GM19238 (cell line): ENCODE data around the gene TACC3.

Source experiments
- DNase-seq: peaks from one replicate; pipeline ENCODE4 v3.0.0; 2011; ENCODE audit warnings: low spot score; ENCODE audit not compliant: insufficient read length

Gene TACC3

GRCh38 chr4:1759170-1759817 is 38.0 kb downstream of the TACC3 start:
- no peak for DNase-seq

DNA sequence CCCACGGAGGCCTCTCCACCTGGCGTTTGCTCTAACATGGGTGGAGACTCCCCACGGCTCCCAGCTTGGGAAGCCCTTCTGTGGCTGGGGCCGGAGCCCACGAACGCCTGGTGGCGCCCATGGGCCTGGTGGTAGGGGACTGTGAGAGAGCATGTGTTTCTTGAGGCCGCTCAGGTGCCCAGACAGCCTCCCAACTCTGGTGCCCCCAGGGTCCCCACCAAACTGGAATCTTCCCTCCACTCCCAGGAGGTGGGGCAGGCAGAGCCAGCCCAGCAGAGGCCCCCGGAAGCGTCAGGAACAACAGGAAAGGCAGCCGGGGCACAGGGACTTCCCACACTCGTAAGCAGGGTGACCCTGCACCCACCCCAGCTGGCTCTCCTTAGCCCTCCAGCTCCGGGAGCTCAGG is 38.5 kb downstream of the TACC3 start:
- no peak for DNase-seq

DNA sequence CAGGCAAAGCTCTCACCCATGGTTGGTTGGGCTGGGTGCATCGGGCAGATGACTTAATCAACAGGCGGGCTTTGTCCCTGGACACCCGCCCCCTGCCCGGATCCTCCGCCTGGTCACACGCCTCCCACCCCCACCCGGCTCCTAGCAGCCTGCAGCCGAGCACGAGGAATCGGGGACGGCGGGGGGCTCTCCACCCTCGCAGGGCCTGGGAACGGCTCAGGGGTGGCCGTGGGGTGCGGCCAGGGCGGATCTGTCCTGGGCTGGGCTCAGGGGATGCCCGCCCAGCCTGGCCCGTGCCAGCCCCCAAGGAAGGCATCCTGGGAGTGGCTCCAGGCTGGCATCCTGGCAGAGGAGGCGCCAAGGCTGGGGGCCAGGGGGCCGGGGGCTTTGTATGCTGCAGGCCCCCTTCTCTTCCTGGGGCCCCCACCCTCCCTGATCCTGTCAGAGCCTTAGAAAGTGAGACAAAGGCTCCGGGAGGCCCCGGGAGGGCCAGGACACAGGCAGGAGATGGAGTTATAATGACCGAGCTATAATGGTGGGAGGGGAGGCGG is 39.3 kb downstream of the TACC3 start:
- DNase-seq = no peak

DNA sequence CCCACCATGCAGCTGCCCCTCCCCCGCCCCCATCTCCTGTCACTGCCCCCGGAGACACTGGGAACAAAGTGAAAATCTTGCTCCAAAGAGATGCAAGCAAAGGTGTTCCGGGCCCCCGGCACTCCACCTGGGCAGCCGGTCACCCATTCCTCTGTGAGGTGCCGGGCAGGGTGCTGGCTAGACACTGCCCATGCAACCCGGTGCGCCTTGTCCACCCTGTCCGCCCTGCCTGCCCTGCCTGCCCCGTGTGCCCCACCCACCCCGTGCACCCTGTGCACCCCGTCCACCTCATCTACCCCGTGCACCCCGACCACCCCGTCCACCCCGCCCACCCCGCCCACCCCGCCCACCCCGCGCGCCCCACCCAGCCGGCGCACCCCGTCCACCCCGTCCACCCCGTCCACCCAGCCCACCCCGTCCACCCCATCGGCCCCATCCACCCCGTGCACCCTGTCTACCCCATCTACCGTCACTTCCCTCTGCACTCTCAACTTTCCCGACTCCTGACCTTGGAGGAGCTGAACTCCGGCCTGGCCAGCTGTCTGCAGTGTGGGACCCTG is 39.9 kb downstream of the TACC3 start:
- no peak for DNase-seq

DNA sequence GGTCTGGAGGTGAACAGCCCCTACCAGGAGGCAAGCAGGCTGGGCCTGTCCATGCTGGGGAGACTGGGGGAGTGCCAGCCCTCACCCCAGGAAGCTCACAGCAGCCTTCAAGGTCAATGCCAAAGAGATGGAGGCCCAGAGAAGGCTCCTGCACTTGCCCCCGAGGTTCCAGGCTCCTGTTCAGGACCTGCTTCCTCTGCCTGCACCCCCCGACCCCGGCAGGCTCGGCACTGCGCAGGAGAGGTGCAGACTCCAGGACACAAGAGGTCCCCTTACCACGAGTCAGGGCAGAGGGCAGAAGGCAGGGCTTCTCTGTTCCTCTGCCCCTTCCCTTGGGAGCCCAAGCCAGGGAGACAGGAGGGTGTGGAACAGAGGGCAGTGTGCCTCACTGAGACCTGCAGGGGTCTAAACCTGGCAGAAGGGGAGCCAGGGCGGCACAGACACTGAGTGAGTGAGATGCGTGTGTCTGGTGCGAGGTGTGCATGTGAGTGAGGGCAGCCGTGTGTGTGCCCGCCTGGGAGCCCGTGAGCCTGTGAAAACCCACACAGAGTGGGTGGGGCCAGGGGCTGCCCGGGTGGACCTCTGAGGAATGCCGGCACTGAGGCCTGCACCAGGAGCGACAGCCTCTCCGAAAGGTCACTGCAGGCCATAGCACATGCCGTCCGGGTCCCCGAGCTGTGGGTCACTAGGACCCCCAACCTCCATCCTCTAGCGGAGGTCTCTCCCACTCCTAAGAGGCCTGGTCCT is 41.1 kb downstream of the TACC3 start:
- DNase-seq = no peak

DNA sequence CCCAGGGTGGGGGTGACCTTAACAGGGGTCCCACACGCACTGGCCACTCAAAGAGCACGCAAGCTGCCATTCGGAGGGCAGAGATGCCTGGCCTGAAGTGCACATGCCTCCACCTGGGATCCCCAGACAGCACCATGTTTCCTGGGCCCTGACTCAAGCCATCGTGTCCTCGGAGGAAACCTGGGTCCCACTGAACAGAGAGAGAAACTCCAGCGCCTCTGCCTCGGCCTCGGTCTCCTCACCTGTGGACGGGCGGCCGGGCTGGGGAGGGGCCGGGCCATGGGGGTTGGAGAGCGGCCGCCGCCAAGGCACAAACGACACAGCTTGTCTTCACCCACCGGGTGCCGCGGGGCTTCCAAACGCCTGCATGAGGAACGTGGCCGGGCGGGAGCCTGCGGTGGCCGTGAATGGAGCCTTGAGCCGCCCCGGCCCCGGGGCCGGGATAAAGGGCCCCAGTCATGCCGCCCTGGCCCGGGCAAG is 41.8 kb downstream of the TACC3 start:
- no peak for DNase-seq

DNA sequence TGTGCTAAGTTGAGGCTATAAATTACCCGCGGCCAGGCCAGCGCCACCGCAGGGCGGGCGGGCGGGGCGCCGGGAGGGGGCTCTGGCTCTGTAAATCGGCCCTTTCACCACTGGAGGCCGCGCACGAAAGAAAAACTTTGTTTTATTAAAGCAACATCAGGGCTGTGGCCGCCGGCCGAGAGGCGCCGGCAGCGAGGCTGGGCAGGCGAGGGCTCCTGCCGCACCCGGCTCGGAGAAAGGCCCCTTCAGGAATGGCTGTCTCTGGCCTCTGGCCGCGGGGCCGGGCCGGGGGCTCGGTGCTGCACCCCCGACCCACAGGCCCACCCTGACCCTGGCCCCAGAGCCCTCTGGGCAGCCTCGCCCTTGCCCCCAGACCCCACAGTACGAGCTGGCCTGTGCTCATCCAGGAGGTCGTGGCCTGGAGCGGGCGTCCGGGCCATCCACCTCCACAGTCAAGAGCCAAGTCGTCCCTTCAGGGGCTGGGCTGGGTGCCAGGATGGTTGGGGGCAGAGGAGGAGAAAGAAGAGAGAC is 42.3 kb downstream of the TACC3 start:
- no peak for DNase-seq

DNA sequence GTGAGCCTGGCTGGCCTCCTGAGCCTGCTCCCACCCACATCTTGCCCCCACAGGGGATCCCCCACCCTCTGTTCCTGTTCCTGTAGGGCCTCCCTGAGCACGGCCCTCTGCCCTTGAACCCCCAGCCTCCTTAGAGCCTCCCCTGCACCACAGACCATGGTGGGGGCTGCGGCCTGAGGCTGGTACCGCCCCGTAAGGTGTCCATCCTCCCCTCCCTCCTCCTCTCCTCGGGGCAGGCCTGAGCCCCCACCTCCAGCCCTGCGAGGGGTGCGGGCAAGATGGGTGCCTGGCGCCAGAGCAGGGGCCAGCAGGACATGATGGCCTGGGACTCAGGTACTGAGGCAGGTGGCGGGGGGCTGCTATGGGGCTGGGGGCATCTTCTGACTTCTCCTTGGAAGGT is 43.3 kb downstream of the TACC3 start:
- no peak for DNase-seq

- no peak for DNase-seq
These were observed 44.2 kb downstream of the TACC3 start for GRCh38 chr4:1765409-1766072.

- no peak for DNase-seq
These were observed 45.1 kb downstream of the TACC3 start for GRCh38 chr4:1766106-1767060.

- DNase-seq = no peak
These were observed 45.9 kb downstream of the TACC3 start for GRCh38 chr4:1767061-1767769.

GRCh38 chr4:1767770-1768366 is 46.5 kb downstream of the TACC3 start:
- DNase-seq = peak; percentile 57

DNA sequence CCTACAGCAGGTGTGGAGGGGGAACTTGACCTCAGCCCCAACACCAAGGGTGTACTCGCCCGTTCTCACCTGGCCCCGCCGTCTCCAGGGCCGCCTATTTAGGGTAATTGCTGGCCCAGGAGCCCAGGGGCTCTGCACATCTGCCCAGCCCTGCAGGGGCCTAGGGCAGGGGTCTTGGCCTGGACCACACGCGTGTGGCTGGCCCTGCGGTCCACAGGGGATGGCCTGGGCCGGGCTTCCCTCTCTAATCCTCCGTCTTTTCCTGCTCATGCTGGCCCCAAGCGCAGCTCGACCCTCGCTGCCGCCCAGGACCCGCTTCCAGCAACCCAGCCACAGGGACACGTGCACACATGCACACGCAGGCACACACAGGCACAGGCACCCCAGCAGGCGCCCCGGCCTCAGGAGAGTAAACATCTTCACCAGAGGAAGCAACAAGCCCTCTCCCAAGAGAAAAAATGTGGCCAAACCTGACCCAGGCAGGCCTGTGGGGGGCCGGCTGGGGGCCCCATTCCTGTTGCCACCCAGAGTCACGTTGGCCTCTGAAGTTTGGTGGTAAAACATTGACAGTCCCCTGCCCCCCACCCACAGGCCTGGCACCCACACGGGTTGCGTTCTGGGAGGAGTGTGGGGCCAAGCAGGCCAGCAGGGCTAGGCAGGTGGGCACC is 47.2 kb downstream of the TACC3 start:
- DNase-seq = no peak

GRCh38 chr4:1769692-1770091 is 48.4 kb downstream of the TACC3 start:
- no peak for DNase-seq

- DNase-seq = no peak
These were observed 48.9 kb downstream of the TACC3 start for GRCh38 chr4:1770245-1770644.

DNA sequence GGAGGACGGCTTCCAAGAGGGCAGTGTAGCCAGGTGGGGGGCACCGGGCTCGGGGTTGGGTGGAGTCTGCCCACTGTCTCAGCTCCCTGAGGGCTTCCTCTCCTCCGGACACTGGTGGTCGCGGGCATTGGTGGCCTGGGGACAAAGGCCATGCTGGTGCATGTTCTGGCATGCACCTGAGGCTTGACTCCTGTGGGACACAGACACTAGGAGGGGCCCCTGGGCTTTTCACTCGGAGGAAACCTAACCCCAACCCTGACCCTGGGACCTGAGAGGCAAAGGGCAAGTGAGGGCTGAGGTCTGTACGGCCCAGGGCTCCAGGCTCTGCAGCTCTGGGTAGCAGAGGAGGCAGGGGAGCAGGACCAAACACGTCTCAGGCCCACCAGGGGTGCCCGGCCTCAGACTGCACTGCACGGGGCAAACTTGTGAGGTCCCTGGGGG is 49.5 kb downstream of the TACC3 start:
- DNase-seq = no peak

GRCh38 chr4:1771555-1772305 is 50.4 kb downstream of the TACC3 start:
- no peak for DNase-seq
